Measurements from ENCODE around the gene TMSB4X.

- TF ChIP-seq CTCF (IDR thresholded peaks at IDR 0.05; ENCODE audit: insufficient read depth, low read length) (no peak), POLR2AphosphoS5 (IDR thresholded peaks at IDR 0.05; ENCODE audit: low read depth) (no peak), REST (IDR thresholded peaks at IDR 0.05; ENCODE audit: insufficient replicate concordance, low read depth) (no peak), GABPA (IDR thresholded peaks at IDR 0.05; ENCODE audit: low read depth) (no peak)
These were observed 3.5 kb upstream of the TMSB4X start for GRCh38 chrX:12971282-12972003.
